ENCODE measurements around the gene MPO.

DNA sequence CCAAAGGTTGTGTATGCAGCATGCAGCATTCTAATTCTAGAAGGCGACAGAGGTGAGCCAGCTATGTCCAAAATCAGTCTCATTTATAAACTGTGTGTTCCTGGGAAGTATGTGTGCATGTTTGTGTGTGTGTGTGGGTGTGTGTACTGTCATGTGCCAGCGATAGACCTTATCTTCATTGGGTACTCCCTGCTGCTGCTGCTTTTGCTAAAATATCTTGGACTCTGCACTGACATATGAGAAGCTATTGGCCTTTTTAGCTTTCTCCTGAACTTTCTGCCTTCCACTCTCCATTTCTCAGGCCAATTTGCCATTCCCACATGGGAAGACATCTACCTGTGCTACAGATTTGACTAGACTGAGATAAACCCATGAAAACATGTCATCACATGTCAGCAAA is 44.3 kb downstream of the MPO start:
- no peak for TF ChIP-seq POLR2A (IDR thresholded peaks at IDR 0.05)
- TF ChIP-seq, protein P1, sequence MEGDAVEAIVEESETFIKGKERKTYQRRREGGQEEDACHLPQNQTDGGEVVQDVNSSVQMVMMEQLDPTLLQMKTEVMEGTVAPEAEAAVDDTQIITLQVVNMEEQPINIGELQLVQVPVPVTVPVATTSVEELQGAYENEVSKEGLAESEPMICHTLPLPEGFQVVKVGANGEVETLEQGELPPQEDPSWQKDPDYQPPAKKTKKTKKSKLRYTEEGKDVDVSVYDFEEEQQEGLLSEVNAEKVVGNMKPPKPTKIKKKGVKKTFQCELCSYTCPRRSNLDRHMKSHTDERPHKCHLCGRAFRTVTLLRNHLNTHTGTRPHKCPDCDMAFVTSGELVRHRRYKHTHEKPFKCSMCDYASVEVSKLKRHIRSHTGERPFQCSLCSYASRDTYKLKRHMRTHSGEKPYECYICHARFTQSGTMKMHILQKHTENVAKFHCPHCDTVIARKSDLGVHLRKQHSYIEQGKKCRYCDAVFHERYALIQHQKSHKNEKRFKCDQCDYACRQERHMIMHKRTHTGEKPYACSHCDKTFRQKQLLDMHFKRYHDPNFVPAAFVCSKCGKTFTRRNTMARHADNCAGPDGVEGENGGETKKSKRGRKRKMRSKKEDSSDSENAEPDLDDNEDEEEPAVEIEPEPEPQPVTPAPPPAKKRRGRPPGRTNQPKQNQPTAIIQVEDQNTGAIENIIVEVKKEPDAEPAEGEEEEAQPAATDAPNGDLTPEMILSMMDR (IDR thresholded peaks at IDR 0.05) = no peak
